Measurements from ENCODE around the gene ERFE.

Gene ERFE

GRCh38 chr2:238126775-238127164 lies 32.0 kb upstream of the ERFE start:
- no peak for DNase-seq

- DNase-seq, result no peak
These were observed 31.4 kb upstream of the ERFE start for GRCh38 chr2:238127165-238128060.

- no peak for DNase-seq
These were observed 30.7 kb upstream of the ERFE start for GRCh38 chr2:238128061-238128440.

GRCh38 chr2:238128534-238129001 lies 30.2 kb upstream of the ERFE start:
- DNase-seq, result no peak

- no peak for DNase-seq
These were observed 29.4 kb upstream of the ERFE start for GRCh38 chr2:238129166-238130010.

- DNase-seq, result no peak
These were observed 28.6 kb upstream of the ERFE start for GRCh38 chr2:238130111-238130695.

- DNase-seq, result no peak
These were observed 27.8 kb upstream of the ERFE start for GRCh38 chr2:238130696-238131628.

- DNase-seq, result no peak
These were observed 26.9 kb upstream of the ERFE start for GRCh38 chr2:238131761-238132462.

GRCh38 chr2:238132463-238133450 lies 26.0 kb upstream of the ERFE start:
- DNase-seq, result no peak

GRCh38 chr2:238133499-238134392 lies 25.0 kb upstream of the ERFE start:
- DNase-seq, result no peak

GRCh38 chr2:238134393-238134785 lies 24.4 kb upstream of the ERFE start:
- no peak for DNase-seq

GRCh38 chr2:238135601-238136150 lies 23.1 kb upstream of the ERFE start:
- no peak for DNase-seq

- DNase-seq, result no peak
These were observed 21.8 kb upstream of the ERFE start for GRCh38 chr2:238136820-238137537.

GRCh38 chr2:238137885-238138284 lies 20.9 kb upstream of the ERFE start:
- no peak for DNase-seq

GRCh38 chr2:238138331-238139195 lies 20.2 kb upstream of the ERFE start, which contains the start of gene KLHL30:
Gene KLHL30, plus strand, starts transcription at chr2:238138668. Its CDS starts 2,087 bp downstream, at chr2:238140755.
- no peak for DNase-seq

GRCh38 chr2:238139196-238140039 lies 19.4 kb upstream of the ERFE start:
- DNase-seq, result peak; percentile 47
